HT1080 (cell line): ENCODE results near the gene KRTAP5-10. TPM values are rescaled to one million over a fixed set of nuclear protein-coding genes. Genes with fewer than 3 reads are reported as not detected.
"Not testable (repeated sequence)": the region's sequence is repeated elsewhere in the genome, so short reads cannot be mapped to it uniquely, and the experiment has no call there.

ENCODE experiments used
- DNase-seq: peaks from one replicate; pipeline ENCODE4 v3.0.0-alpha.2; 2015; ENCODE audit warnings: low read depth
- small RNA-seq: library from RNA; depleted of rRNA; stranded (forward); fragments of <200 nt; gene quantifications from one replicate; pipeline ENCODE3, GENCODE V24; 2014
- total RNA-seq: library from RNA; depleted of rRNA; stranded (reverse); fragments of >200 nt; shearing (Covaris generic); gene quantifications from 2 replicates; pipeline ENCODE4 v1.2.3, GENCODE V29; 2014; rRNA removed

Gene KRTAP5-10
- total RNA-seq, 1 experiment from 2014 or later = not detected

DNA sequence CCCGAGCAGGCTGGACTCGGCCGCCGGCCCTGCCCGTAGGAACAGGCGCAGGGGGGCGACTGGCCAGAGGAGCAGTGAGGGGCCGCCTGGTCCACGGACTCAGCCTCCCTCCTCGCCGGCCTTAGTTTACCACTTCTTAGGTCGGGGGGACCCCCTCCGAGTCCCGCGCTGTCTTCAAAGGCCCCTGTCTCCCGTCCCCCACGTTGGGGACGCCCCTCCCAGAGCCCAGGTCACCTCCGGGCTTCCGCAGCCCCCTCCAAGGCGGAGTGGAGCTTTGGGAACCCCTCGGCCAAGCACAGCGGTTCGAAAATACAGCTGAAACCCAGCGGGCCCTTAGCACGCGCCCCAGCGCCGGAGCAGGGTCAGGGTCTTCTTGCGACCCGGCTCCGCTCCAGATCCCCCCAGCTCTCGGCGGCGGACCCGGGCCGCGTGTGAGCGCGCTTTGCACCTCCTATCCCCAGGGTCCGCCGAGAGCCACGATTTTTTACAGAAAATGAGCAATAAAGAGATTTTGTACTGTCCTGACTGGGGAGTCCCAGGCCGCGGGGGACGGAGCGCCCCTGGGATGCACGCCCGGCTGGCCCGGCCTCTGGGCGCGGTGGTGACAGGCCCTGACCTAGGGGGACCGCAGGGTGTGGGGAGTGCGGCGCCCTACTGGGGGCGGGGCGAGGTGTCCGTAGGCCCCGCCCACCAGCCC lies 42.3 kb downstream of the KRTAP5-10 start:
- DNase-seq = not testable (repeated sequence)

DNA sequence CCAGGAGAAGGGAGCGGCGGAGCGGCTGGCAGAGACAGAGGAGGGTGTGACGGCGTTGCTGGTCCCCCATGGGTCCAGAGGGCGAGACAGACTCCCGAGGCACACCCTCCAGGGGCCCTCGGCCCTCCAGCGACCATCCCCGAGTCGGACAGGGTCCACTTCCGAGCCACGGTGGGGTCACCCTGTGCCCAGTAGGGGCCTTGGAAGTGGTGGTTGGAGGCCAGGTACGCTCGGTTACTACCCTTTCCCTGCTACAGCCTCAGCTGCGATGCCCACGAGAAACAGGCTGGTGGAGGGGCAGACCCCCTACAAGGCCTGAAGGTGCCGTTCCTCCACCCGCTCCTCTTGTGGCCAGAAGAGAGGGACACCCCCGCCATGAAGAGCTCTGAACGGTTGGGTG lies 42.9 kb downstream of the KRTAP5-10 start:
- not testable (repeated sequence) for DNase-seq

- not testable (repeated sequence) for DNase-seq
Measured at GRCh38 chr11:71611218-71611910, 46.0 kb downstream of the KRTAP5-10 start.

DNA sequence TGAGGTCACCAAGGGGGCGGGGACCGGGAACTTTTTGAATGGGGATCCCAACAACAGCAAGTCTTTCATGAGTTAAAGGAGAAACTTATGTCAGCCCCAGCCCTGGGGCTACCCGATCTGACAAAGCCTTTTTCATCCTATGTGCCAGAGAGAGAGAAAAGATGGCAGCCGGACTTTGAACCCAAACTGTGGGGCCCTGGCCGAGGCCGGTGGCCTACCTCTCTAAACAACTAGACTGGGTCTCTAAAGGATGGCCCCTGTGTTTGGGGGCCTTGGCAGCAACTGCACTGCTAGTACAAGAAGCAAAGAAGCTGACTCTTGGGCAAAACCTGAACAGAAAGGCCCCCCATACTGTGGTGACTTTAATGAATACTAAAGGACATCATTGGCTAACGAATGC lies 48.6 kb downstream of the KRTAP5-10 start:
- not testable (repeated sequence) for DNase-seq

DNA sequence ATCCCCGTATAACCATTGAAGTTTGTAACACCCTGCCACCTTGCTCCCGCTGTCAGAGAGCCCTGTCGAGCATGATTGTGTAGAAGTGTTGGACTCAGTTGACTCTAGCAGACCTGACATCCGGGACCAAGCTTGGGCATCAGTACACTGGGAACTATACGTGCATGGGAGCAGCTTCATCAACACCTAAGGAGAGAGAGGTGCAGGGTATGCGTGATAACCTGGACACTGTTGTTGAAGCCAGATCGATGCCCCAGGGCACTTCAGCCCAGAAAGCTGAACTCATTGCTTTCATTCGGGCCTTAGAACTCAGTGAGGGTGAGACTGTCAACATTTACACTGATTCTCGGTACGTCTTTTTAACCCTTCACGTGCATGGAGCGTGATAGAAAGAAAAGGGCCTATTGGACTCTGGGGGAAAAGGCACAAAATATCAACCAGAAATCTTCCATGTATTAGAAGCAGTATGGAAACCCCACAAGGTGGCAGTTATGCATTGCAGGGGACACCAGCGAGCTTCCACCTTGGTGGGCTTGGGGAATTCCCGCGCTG lies 49.1 kb downstream of the KRTAP5-10 start:
- not testable (repeated sequence) for DNase-seq

- not testable (repeated sequence) for DNase-seq
Measured at GRCh38 chr11:71615003-71615402, 49.6 kb downstream of the KRTAP5-10 start.

Small RNA genes within 50 kb of the gene (small RNA-seq; reads per million reads assigned to genes)
- not detected for gene AP000867.1
- not detected for gene KRTAP5-14P

Other genes starting within 250 kb of the KRTAP5-10 start
- 81.1 and 83.7 TPM in 2 replicates for gene DHCR7, start 117.2 kb upstream of the KRTAP5-10 start, total RNA-seq
- 27.1 and 35.6 TPM in 2 replicates for gene NADSYN1, start 112.4 kb upstream of the KRTAP5-10 start, total RNA-seq
- not detected in 2 replicates for gene KRTAP5-7, start 38.3 kb upstream of the KRTAP5-10 start, total RNA-seq
- not detected in 2 replicates for gene KRTAP5-8, start 27.5 kb upstream of the KRTAP5-10 start, total RNA-seq
- gene KRTAP5-9, start 17.1 kb upstream of the KRTAP5-10 start, total RNA-seq = not detected in 2 replicates
- not detected in 2 replicates for gene KRTAP5-11, start 17.3 kb downstream of the KRTAP5-10 start, total RNA-seq